PFSK-1 (cell line): ENCODE results near the gene SIL1.

Experiments used
- FOXP2 ChIP-seq: optimal IDR thresholded peaks from 2 replicates; pipeline ENCODE3; 2011; ENCODE audit warnings: borderline replicate concordance, control low read depth, inconsistent platforms; ENCODE audit not compliant: insufficient read depth; ENCODE audit errors: extremely low read length, extremely low read depth
- POLR2AphosphoS5 ChIP-seq: IDR thresholded peaks from 2 replicates; pipeline ENCODE4 v1.6.1; 2012; ENCODE audit warnings: low read depth, mild to moderate bottlenecking, control low read depth, low read length, moderate library complexity
- SIN3A ChIP-seq: IDR thresholded peaks from 2 replicates; pipeline ENCODE4 v1.6.1; 2012; ENCODE audit warnings: mild to moderate bottlenecking, low read length, moderate library complexity, borderline replicate concordance; ENCODE audit not compliant: insufficient read depth
- TAF1 ChIP-seq: IDR thresholded peaks from 2 replicates; pipeline ENCODE4 v1.6.1; 2012; ENCODE audit warnings: low read length, control low read depth, borderline replicate concordance; ENCODE audit not compliant: insufficient read depth
- TF ChIP-seq, protein P1 (sequence below), 2 experiments: IDR thresholded peaks; 2 replicates each; pipeline versions ENCODE4 v1.6.1 to v1.8.0; 2011 to 2012; ENCODE audit warnings: low read depth in 2 of 2, low read length in 2 of 2, control low read depth in 1 of 2, inconsistent platforms in 1 of 2, mild to moderate bottlenecking in 1 of 2, moderate library complexity in 1 of 2; ENCODE audit not compliant: insufficient read depth in 1 of 2

Gene SIL1

DNA sequence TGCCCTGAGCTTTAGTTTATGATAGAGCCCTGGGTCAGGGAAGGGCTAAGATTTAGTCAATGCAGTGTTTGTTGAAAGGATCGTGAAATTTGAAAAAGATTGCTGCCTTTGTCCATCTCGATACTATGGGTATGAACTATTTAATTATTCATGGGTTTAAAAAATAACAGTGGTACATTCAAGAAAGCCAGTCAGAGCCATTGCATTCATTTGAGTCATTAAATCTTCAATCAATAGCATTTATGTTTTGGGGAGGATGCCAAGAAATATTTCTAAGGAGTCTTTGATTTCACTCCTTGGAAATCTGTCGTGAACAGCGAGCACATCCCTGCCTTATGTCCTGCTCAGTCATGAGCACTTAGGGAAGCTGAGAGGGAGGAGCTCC is 268.6 kb downstream of the SIL1 start:
- TF ChIP-seq FOXP2 (no peak), POLR2AphosphoS5 (no peak), TAF1 (no peak), SIN3A (no peak)
- TF ChIP-seq, protein P1, sequence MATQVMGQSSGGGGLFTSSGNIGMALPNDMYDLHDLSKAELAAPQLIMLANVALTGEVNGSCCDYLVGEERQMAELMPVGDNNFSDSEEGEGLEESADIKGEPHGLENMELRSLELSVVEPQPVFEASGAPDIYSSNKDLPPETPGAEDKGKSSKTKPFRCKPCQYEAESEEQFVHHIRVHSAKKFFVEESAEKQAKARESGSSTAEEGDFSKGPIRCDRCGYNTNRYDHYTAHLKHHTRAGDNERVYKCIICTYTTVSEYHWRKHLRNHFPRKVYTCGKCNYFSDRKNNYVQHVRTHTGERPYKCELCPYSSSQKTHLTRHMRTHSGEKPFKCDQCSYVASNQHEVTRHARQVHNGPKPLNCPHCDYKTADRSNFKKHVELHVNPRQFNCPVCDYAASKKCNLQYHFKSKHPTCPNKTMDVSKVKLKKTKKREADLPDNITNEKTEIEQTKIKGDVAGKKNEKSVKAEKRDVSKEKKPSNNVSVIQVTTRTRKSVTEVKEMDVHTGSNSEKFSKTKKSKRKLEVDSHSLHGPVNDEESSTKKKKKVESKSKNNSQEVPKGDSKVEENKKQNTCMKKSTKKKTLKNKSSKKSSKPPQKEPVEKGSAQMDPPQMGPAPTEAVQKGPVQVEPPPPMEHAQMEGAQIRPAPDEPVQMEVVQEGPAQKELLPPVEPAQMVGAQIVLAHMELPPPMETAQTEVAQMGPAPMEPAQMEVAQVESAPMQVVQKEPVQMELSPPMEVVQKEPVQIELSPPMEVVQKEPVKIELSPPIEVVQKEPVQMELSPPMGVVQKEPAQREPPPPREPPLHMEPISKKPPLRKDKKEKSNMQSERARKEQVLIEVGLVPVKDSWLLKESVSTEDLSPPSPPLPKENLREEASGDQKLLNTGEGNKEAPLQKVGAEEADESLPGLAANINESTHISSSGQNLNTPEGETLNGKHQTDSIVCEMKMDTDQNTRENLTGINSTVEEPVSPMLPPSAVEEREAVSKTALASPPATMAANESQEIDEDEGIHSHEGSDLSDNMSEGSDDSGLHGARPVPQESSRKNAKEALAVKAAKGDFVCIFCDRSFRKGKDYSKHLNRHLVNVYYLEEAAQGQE (IDR thresholded peaks at IDR 0.05; ENCODE audit: insufficient read depth in 1 of 2, low read depth in 2 of 2, low read length in 2 of 2): no peak

DNA sequence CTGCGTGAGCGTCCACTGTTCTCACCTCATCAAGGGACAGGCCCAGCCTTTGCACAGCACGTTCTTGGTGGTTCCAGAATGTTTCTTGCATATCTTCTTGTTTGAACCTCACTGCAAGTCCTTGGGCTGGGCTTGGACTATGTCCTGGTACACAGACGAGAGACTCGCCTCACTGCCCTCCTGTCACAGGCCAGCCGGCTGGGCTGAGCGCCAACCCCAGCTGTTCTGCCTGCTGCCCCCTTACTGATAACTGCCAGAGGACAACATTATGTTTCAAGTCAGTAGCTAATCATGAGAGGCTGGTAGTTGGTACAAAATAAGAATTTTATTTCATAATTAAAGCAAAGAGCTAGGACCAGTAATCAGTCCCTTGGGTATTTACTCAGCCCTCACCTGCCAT is 270.2 kb downstream of the SIL1 start:
- no peak for TF ChIP-seq POLR2AphosphoS5
- no peak for TF ChIP-seq TAF1
- TF ChIP-seq, protein P1 (IDR thresholded peaks at IDR 0.05; ENCODE audit: insufficient read depth in 1 of 2, low read depth in 2 of 2, low read length in 2 of 2): no peak
- no peak for TF ChIP-seq SIN3A
- no peak for TF ChIP-seq FOXP2

DNA sequence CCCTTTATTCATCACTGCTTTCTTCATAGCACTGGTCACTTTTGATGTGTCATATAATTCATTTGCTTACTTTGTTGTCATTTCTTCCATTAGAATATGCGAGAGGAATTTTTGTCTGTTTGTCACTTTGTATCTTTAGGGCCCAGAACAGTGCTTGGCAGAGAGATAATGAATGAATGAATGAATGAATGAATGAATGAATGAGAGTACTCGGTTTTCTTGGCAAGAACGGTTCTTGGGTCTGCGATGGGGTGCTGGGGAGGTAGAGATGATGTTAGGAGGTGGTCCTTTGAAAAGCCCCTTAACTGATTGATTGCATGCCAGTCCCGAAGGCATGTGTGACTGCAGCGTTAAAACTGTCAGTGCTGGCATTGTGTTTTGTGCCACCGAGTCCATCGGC is 270.6 kb downstream of the SIL1 start:
- no peak for TF ChIP-seq TAF1
- no peak for TF ChIP-seq SIN3A
- no peak for TF ChIP-seq FOXP2
- TF ChIP-seq, protein P1 (IDR thresholded peaks at IDR 0.05; ENCODE audit: insufficient read depth in 1 of 2, low read depth in 2 of 2, low read length in 2 of 2): no peak
- TF ChIP-seq POLR2AphosphoS5: no peak

DNA sequence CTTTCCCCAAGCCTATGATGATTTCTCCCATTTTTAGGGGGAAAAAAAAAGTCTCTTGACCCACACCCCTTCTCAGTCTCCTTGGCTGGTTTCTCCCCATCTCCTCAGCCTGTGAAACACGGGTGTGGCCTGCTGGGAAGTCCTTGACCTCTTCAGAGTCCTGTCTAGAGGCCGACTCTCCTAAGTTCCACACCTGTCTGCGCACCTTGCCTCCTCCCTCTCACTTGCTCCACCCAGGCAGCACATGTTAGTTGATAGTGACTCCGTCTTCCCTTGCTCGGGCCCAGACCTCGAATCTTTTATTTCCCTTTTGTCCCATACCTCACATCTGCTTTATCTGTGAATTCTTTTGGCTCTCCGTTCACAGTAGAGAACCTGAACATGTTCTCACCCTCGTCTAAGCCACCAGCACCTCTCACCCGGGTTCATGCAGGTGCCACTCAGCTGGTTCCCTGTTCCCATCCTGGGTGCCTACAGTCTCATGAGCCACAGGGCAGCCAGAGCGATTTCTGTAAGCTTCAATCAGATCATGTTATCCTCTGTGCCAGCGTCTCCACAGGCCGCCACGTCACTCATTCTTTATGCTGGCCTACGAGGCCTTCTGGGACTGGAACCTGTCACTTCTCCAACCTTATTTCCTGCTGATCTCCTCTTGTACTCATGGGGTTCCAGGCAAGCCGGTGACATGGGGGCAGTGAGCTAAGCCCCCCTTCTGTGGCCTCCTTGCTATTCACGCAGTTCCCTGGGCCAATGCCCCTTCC is 271.3 kb downstream of the SIL1 start:
- no peak for TF ChIP-seq TAF1
- TF ChIP-seq, protein P1 (IDR thresholded peaks at IDR 0.05; ENCODE audit: insufficient read depth in 1 of 2, low read depth in 2 of 2, low read length in 2 of 2): no peak

DNA sequence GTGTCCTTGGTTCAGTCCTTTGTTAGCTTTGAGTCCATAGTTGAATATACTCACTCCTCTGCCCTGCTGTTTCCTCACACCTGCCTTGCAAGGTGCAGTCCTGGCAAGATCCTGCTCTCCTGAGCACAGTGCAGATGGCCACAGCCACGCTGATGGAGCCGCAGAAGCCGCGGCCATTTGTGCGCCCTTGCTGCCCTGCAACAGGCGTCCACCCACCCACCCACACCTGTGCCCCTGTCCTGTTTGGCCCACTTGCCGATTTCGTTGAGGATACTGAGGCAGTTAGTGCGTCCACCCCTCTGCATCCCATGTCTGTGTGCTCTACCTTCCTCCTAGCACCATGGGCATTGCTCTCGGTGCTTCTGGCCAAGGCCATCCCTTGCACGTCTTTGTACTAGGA is 271.9 kb downstream of the SIL1 start:
- no peak for TF ChIP-seq TAF1
- TF ChIP-seq, protein P1 (IDR thresholded peaks at IDR 0.05; ENCODE audit: insufficient read depth in 1 of 2, low read depth in 2 of 2, low read length in 2 of 2): no peak
- TF ChIP-seq SIN3A: no peak
- no peak for TF ChIP-seq POLR2AphosphoS5
- no peak for TF ChIP-seq FOXP2
